ENCODE results near the gene ARL9. TPM values are rescaled to one million over a fixed set of nuclear protein-coding genes. Genes with fewer than 3 reads are reported as not detected.
A peak's percentile ranks its signal among the peaks of the same experiment; 100 is the strongest.

Gene ARL9
- total and polyA plus RNA-seq, 9 of the 15 experiments (the other 6 are each of a cell fraction or from before 2014, with no cell fraction given) = 0.10 to 0.15 (median 0.11) TPM; not detected in 6

DNA sequence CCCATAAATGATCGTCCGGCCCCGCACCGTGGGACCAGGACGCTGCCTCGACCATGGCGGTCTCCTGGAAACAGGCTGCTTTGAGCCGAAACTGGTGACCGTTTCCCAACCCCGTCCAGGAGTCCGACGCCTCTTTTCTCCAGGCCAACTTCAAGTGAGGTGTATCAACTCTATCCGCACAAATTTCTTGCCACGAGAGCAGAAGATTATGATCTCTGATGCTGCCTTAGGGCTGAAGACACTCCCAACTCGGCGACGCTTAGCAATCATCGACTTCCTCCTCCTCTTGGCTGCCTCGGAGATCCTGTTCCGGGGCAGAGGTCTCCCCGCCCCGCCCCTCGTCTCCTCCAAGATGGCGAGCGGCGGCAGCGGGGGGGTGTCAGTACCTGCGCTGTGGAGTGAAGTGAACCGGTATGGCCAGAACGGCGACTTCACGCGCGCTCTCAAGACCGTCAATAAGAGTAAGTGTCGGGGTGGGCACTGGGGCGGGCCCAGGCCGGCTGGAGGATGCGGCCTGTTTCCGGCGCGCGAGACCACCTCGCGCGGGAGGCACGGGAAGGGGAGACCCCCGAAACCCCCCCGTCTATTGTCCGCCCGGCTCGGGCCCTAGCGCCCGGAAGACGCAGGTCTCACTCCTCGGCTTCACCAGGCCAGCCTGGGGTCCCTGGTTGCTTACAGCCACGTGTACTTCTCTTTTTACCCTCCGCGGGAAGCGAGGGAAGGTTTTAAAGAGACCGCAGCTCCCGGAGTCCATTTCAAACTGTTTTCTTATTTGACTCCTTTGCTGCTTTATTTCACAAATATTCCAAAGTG is 38.1 kb upstream of the ARL9 start, which contains the start of gene SRP72 (continued):
- no peak for TF ChIP-seq POLR3A (IDR thresholded peaks at IDR 0.05; ENCODE audit: borderline replicate concordance, extremely low read depth, insufficient read depth, insufficient read length)
- TF ChIP-seq, protein P1, sequence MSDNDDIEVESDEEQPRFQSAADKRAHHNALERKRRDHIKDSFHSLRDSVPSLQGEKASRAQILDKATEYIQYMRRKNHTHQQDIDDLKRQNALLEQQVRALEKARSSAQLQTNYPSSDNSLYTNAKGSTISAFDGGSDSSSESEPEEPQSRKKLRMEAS (CRISPR knock-in tag; IDR thresholded peaks at IDR 0.05) = peak; percentile 68; the same call in 1 of the 2 replicates
- TF ChIP-seq, protein P2, sequence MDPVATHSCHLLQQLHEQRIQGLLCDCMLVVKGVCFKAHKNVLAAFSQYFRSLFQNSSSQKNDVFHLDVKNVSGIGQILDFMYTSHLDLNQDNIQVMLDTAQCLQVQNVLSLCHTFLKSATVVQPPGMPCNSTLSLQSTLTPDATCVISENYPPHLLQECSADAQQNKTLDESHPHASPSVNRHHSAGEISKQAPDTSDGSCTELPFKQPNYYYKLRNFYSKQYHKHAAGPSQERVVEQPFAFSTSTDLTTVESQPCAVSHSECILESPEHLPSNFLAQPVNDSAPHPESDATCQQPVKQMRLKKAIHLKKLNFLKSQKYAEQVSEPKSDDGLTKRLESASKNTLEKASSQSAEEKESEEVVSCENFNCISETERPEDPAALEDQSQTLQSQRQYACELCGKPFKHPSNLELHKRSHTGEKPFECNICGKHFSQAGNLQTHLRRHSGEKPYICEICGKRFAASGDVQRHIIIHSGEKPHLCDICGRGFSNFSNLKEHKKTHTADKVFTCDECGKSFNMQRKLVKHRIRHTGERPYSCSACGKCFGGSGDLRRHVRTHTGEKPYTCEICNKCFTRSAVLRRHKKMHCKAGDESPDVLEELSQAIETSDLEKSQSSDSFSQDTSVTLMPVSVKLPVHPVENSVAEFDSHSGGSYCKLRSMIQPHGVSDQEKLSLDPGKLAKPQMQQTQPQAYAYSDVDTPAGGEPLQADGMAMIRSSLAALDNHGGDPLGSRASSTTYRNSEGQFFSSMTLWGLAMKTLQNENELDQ (CRISPR knock-in tag; IDR thresholded peaks at IDR 0.05; ENCODE audit: borderline replicate concordance) = no peak
- TF ChIP-seq HMG20A (CRISPR knock-in tag; conservative IDR thresholded peaks at IDR 0.05) = no peak
- TF ChIP-seq, protein P3, sequence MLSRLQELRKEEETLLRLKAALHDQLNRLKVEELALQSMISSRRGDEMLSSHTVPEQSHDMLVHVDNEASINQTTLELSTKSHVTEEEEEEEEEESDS (CRISPR knock-in tag; IDR thresholded peaks at IDR 0.05) = no peak
- no peak for TF ChIP-seq MYBL2 (IDR thresholded peaks at IDR 0.05; ENCODE audit: low read depth)
- no peak for TF ChIP-seq MYBL2 (CRISPR knock-in tag; IDR thresholded peaks at IDR 0.05; ENCODE audit: borderline replicate concordance)
- TF ChIP-seq NFYB (IDR thresholded peaks at IDR 0.05; ENCODE audit: extremely low read depth, insufficient read length) = no peak
- TF ChIP-seq MAFF (IDR thresholded peaks at IDR 0.05; ENCODE audit: low read length) = no peak
- TF ChIP-seq ZC3H4 (CRISPR knock-in tag; IDR thresholded peaks at IDR 0.05; ENCODE audit: borderline replicate concordance) = no peak
- TF ChIP-seq CBFA2T2 (conservative IDR thresholded peaks at IDR 0.05) = no peak
- TF ChIP-seq MEF2D (tag; conservative IDR thresholded peaks at IDR 0.05; ENCODE audit: low read depth) = no peak
- TF ChIP-seq, protein P4, sequence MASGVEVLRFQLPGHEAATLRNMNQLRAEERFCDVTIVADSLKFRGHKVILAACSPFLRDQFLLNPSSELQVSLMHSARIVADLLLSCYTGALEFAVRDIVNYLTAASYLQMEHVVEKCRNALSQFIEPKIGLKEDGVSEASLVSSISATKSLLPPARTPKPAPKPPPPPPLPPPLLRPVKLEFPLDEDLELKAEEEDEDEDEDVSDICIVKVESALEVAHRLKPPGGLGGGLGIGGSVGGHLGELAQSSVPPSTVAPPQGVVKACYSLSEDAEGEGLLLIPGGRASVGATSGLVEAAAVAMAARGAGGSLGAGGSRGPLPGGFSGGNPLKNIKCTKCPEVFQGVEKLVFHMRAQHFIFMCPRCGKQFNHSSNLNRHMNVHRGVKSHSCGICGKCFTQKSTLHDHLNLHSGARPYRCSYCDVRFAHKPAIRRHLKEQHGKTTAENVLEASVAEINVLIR (CRISPR knock-in tag; IDR thresholded peaks at IDR 0.05) = no peak; the same call in 1 of the 2 replicates
- TF ChIP-seq NCOA6 (IDR thresholded peaks at IDR 0.05) = no peak
- no peak for TF ChIP-seq RAD51 (IDR thresholded peaks at IDR 0.05; ENCODE audit: borderline replicate concordance, low read depth)
- no peak for TF ChIP-seq CBX2 (IDR thresholded peaks at IDR 0.05; ENCODE audit: insufficient read depth, low read length, poor library complexity, severe bottlenecking)
- TF ChIP-seq SRF (CRISPR knock-in tag; IDR thresholded peaks at IDR 0.05) = no peak; a peak in 2 of 4 replicates
- TF ChIP-seq, protein P5, sequence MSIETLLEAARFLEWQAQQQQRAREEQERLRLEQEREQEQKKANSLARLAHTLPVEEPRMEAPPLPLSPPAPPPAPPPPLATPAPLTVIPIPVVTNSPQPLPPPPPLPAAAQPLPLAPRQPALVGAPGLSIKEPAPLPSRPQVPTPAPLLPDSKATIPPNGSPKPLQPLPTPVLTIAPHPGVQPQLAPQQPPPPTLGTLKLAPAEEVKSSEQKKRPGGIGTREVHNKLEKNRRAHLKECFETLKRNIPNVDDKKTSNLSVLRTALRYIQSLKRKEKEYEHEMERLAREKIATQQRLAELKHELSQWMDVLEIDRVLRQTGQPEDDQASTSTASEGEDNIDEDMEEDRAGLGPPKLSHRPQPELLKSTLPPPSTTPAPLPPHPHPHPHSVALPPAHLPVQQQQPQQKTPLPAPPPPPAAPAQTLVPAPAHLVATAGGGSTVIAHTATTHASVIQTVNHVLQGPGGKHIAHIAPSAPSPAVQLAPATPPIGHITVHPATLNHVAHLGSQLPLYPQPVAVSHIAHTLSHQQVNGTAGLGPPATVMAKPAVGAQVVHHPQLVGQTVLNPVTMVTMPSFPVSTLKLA (conservative IDR thresholded peaks at IDR 0.05) = peak; percentile 86 to 91
- TF ChIP-seq, protein P6, sequence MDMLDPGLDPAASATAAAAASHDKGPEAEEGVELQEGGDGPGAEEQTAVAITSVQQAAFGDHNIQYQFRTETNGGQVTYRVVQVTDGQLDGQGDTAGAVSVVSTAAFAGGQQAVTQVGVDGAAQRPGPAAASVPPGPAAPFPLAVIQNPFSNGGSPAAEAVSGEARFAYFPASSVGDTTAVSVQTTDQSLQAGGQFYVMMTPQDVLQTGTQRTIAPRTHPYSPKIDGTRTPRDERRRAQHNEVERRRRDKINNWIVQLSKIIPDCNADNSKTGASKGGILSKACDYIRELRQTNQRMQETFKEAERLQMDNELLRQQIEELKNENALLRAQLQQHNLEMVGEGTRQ (CRISPR knock-in tag; IDR thresholded peaks at IDR 0.05) = 0 out of 2 replicates have a peak, but pooled peaks have one; percentile 1
- TF ChIP-seq GABPA (tag; conservative IDR thresholded peaks at IDR 0.05; ENCODE audit: low read depth) = peak; percentile 97
- peak; percentile 82; the same call in 1 of the 2 replicates for TF ChIP-seq POLR2AphosphoS2 (IDR thresholded peaks at IDR 0.05; ENCODE audit: low read length)

Data from K562 (cell line).